CD14-positive monocyte (primary cell): Measurements from ENCODE around the gene RBM12. TPM values are rescaled to one million over a fixed set of nuclear protein-coding genes. Genes with fewer than 3 reads are reported as not detected.
A peak's percentile ranks its signal among the peaks of the same experiment; 100 is the strongest.

Experiments
- DNase-seq, 3 donors: peaks; one replicate each; pipeline ENCODE4 v3.0.0-alpha.2; 2011 to 2022
- H2AFZ ChIP-seq: 2 replicates; pipeline ENCODE4 v1.6.0; 2012; ENCODE audit warnings: mild to moderate bottlenecking, low read depth, low read length, inconsistent platforms; ENCODE audit not compliant: insufficient read depth, poor library complexity, severe bottlenecking
- H3K27ac ChIP-seq, 2 donors: 1 replicate in 1 of 2; 2 replicates in 1 of 2; pipeline ENCODE4 v1.5.1; 2012 to 2013; ENCODE audit warnings: low read length in 2 of 2, control low read depth in 1 of 2, inconsistent platforms in 1 of 2, low read depth in 1 of 2, mild to moderate bottlenecking in 1 of 2
- H3K27me3 ChIP-seq, 2 donors: one replicate each; pipeline versions ENCODE4 v1.6.0 to v1.6.1; 2011 to 2013; ENCODE audit warnings: low read length in 2 of 2; ENCODE audit not compliant: control insufficient read depth in 2 of 2, insufficient read depth in 2 of 2
- H3K36me3 ChIP-seq, 2 donors: replicated peaks in 1 of 2; 1 replicate in 1 of 2; 2 replicates in 1 of 2; pipeline versions ENCODE4 v1.5.1 to v1.6.1; 2012 to 2013; ENCODE audit warnings: low read length in 2 of 2, control low read depth in 1 of 2, inconsistent platforms in 1 of 2, mild to moderate bottlenecking in 1 of 2; ENCODE audit not compliant: insufficient read depth in 2 of 2, control insufficient read depth in 1 of 2
- H3K4me1 ChIP-seq, 2 donors: 1 replicate in 1 of 2; 2 replicates in 1 of 2; pipeline versions ENCODE4 v1.5.1 to v1.6.1; 2012 to 2013; ENCODE audit warnings: low read length in 2 of 2, control low read depth in 1 of 2, inconsistent platforms in 1 of 2, mild to moderate bottlenecking in 1 of 2, moderate library complexity in 1 of 2; ENCODE audit not compliant: insufficient read depth in 2 of 2, control insufficient read depth in 1 of 2
- H3K4me2 ChIP-seq: replicated peaks from 2 replicates; pipeline ENCODE3; 2012; ENCODE audit warnings: low read length, moderate library complexity, mild to moderate bottlenecking; ENCODE audit not compliant: poor library complexity, severe bottlenecking; ENCODE audit errors: extremely low read depth
- H3K4me3 ChIP-seq, 3 experiments: fragments of 200-600 bp in 1 of 3; sonication (generic) in 1 of 3; replicated peaks in 1 of 3; 1 replicate in 2 of 3; 2 replicates in 1 of 3; pipeline ENCODE4 v1.5.1; 2011 to 2013; ENCODE audit warnings: low read length in 3 of 3, mild to moderate bottlenecking in 3 of 3, control low read depth in 2 of 3, low read depth in 2 of 3, inconsistent platforms in 1 of 3, moderate library complexity in 1 of 3
- H3K79me2 ChIP-seq: 2 replicates; pipeline ENCODE4 v1.6.0; 2012; ENCODE audit warnings: mild to moderate bottlenecking, control low read depth, inconsistent platforms, low read length, moderate library complexity; ENCODE audit not compliant: insufficient read depth
- H3K9ac ChIP-seq: 2 replicates; pipeline ENCODE4 v1.6.0; 2017; ENCODE audit warnings: low read length, mild to moderate bottlenecking; ENCODE audit not compliant: insufficient read depth, poor library complexity, severe bottlenecking
- H3K9me3 ChIP-seq, 2 donors: replicated peaks in 1 of 2; 1 replicate in 1 of 2; 2 replicates in 1 of 2; pipeline versions ENCODE4 v1.5.1 to v1.6.1; 2012 to 2013; ENCODE audit warnings: low read length in 2 of 2, control low read depth in 1 of 2; ENCODE audit not compliant: control insufficient read depth in 1 of 2, insufficient read depth in 1 of 2
- H4K20me1 ChIP-seq: 2 replicates; pipeline ENCODE4 v1.6.0; 2012; ENCODE audit warnings: mild to moderate bottlenecking, low read length, control low read depth, moderate library complexity; ENCODE audit not compliant: insufficient read depth
- H3K27ac Mint-ChIP-seq, 7 donors: one replicate each; pipeline ENCODE4 v1.8.0; 2020; ENCODE audit warnings: mild to moderate bottlenecking in 7 of 7, mixed read lengths in 7 of 7, moderate library complexity in 6 of 7, inconsistent platforms in 2 of 7
- H3K27me3 Mint-ChIP-seq, 3 donors: one replicate each; pipeline ENCODE4 v1.8.0; 2021 to 2022; ENCODE audit warnings: low read depth in 3 of 3, mild to moderate bottlenecking in 3 of 3, mixed read lengths in 3 of 3, moderate library complexity in 3 of 3, inconsistent platforms in 1 of 3
- H3K36me3 Mint-ChIP-seq, 2 donors: one replicate each; pipeline ENCODE4 v1.8.0; 2020; ENCODE audit warnings: mixed read lengths in 2 of 2, inconsistent platforms in 1 of 2, mild to moderate bottlenecking in 1 of 2
- H3K4me1 Mint-ChIP-seq: one replicate; pipeline ENCODE4 v1.8.0; 2020; ENCODE audit warnings: mild to moderate bottlenecking, mixed read lengths
- H3K4me3 Mint-ChIP-seq, 2 donors: one replicate each; pipeline ENCODE4 v1.8.0; 2020; ENCODE audit warnings: mild to moderate bottlenecking in 2 of 2, mixed read lengths in 2 of 2, moderate library complexity in 1 of 2
- H3K9me3 Mint-ChIP-seq, 7 donors: one replicate each; pipeline ENCODE4 v1.8.0; 2020 to 2022; ENCODE audit warnings: mixed read lengths in 7 of 7, mild to moderate bottlenecking in 6 of 7, moderate library complexity in 6 of 7, inconsistent platforms in 2 of 7
- WGBS: methylation state at CpG from one replicate; pipeline ENCODE4 v1.1.5; 2013; ENCODE audit warnings: missing lambda C conversion rate; ENCODE audit not compliant: insufficient coverage; 5-methylcytosine and 5-hydroxymethylcytosine counted together
- intact Hi-C, 2 donors: fragments of 100-400 bp; cut with micrococcal nuclease; formaldehyde crosslinking; loops; one replicate each; pipeline versions ENCODE4 v1.15.0 to v1.15.1; 2023
- polyA plus RNA-seq, 3 donors: library from polyadenylated mRNA; depleted of rRNA in 1 of 3; unstranded in 2 of 3; stranded (reverse) in 1 of 3; fragments of 300-500 nt in 2 of 3; fragments of >200 nt in 1 of 3; fragmentation: Illumina TruSeq in 2 of 3; gene quantifications; 1 replicate in 2 of 3; 2 replicates in 1 of 3; pipeline ENCODE4 v1.2.3, GENCODE V29; 2012 to 2021
- TF ChIP-seq, protein P1 (sequence below): fragments of 200-600 bp; IDR thresholded peaks from one replicate; pipeline ENCODE4 v1.8.0; 2022; ENCODE audit warnings: antibody characterized with exemption, mild to moderate bottlenecking

RBM12 gene
- polyA plus RNA-seq, 3 donors = 21.5 to 32.8 (median 30.4) TPM

DNA sequence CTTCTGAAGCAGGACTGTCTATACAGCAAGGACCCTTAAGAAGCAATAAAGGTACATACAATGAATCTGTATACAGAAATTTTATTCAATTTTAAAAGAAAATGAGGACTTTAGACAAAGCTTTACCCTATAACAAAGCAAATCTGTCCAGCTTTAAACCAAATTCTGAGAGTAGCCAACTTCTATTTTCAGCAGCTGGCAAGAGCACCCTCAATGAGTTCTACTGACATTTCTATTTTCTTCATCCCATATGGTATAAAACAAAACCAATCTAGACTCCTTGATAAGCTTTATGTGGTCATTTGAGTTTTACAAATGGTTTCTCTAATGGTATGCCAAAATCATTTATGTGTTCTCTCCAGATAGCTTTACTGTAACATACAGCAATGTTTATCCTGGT lies 12.7 kb downstream of the RBM12 start:
- intact Hi-C loops = no loop called here
- Mint-ChIP-seq H3K9me3 (no peaks in the 10 kb centered on the region), H3K4me1 (no peaks in the 10 kb centered on the region), H3K27me3 (no peaks in the 10 kb centered on the region), H3K27ac (no peak overlapping the region), H3K4me3 (no peak overlapping the region), H3K36me3 (peaks cover 17 to 25% of the 10 kb centered on the region in 2 donors)
- no peaks in the 10 kb centered on the region for H3K9me3 ChIP-seq
- H3K4me1 ChIP-seq = no peaks in the 10 kb centered on the region
- no peak for DNase-seq
- H3K4me2 ChIP-seq = no peak overlapping the region
- TF ChIP-seq, protein P1, sequence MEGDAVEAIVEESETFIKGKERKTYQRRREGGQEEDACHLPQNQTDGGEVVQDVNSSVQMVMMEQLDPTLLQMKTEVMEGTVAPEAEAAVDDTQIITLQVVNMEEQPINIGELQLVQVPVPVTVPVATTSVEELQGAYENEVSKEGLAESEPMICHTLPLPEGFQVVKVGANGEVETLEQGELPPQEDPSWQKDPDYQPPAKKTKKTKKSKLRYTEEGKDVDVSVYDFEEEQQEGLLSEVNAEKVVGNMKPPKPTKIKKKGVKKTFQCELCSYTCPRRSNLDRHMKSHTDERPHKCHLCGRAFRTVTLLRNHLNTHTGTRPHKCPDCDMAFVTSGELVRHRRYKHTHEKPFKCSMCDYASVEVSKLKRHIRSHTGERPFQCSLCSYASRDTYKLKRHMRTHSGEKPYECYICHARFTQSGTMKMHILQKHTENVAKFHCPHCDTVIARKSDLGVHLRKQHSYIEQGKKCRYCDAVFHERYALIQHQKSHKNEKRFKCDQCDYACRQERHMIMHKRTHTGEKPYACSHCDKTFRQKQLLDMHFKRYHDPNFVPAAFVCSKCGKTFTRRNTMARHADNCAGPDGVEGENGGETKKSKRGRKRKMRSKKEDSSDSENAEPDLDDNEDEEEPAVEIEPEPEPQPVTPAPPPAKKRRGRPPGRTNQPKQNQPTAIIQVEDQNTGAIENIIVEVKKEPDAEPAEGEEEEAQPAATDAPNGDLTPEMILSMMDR = no peak
- H3K79me2 ChIP-seq = peaks cover 96% of the 10 kb centered on the region
- no peaks in the 10 kb centered on the region for H3K27me3 ChIP-seq
- H4K20me1 ChIP-seq = peaks cover 99% of the 10 kb centered on the region
- no peak overlapping the region for H3K9ac ChIP-seq
- peak overlapping the region in 1 of 2 donors; percentile 6 for H3K27ac ChIP-seq
- no peak overlapping the region for H3K4me3 ChIP-seq
- no peak overlapping the region for H2AFZ ChIP-seq
- H3K36me3 ChIP-seq = peaks cover 45 to 85% of the 10 kb centered on the region in 2 donors

DNA sequence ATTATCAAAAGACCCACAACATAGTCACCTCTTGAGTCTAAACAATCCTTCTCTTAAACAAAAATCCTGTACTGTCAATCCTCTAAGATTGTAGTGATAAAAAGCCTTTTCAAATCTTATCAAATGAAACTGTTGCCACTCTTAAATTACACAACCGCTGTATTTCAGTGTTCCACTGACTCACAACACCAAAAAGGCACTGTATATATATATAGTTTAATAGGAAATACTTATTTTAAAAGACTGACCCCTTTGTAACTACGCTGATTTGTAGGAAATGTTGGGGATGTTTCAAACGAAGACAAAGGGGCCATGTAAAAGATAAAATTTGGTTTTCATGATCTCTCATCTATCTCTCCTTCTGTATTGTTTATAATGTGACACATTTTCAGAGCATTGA lies 14.1 kb downstream of the RBM12 start:
- H3K4me3 Mint-ChIP-seq = no peak overlapping the region
- H3K9ac ChIP-seq = no peak overlapping the region
- no peaks in the 10 kb centered on the region for H3K27me3 ChIP-seq
- peak overlapping the region in 1 of 7 donors; percentile 50 for H3K27ac Mint-ChIP-seq
- intact Hi-C loops = no loop called here
- H2AFZ ChIP-seq = no peak overlapping the region
- H3K4me1 Mint-ChIP-seq = peaks cover 3% of the 10 kb centered on the region
- H3K27me3 Mint-ChIP-seq = no peaks in the 10 kb centered on the region
- H3K79me2 ChIP-seq = peaks cover 93% of the 10 kb centered on the region
- no peak overlapping the region for H3K4me2 ChIP-seq
- no peak overlapping the region for H3K4me3 ChIP-seq
- H4K20me1 ChIP-seq = peaks cover 98% of the 10 kb centered on the region
- no peaks in the 10 kb centered on the region for H3K9me3 ChIP-seq
- no CpG with 5 or more reads among the region's 3 CpGs for WGBS
- H3K4me1 ChIP-seq = no peaks in the 10 kb centered on the region
- DNase-seq = no peak
- TF ChIP-seq, protein P1 = no peak
- H3K36me3 Mint-ChIP-seq = peaks cover 16 to 22% of the 10 kb centered on the region in 2 donors
- H3K9me3 Mint-ChIP-seq = no peaks in the 10 kb centered on the region
- H3K27ac ChIP-seq = no peak overlapping the region
- H3K36me3 ChIP-seq = peaks cover 45 to 72% of the 10 kb centered on the region in 2 donors
